GM12892 (cell line): Measurements from ENCODE around the gene GSTA1.

Experiments
- POLR2A ChIP-seq: IDR thresholded peaks from 2 replicates; pipeline ENCODE4 v1.6.1; 2011; ENCODE audit warnings: low read depth, low read length, control low read depth
- POLR2AphosphoS5 ChIP-seq: IDR thresholded peaks from 2 replicates; pipeline ENCODE4 v1.6.1; 2011; ENCODE audit warnings: low read depth, low read length, control low read depth
- TAF1 ChIP-seq: IDR thresholded peaks from 2 replicates; pipeline ENCODE4 v1.6.1; 2011; ENCODE audit warnings: low read depth, mild to moderate bottlenecking, control low read depth, low read length, borderline replicate concordance

DNA sequence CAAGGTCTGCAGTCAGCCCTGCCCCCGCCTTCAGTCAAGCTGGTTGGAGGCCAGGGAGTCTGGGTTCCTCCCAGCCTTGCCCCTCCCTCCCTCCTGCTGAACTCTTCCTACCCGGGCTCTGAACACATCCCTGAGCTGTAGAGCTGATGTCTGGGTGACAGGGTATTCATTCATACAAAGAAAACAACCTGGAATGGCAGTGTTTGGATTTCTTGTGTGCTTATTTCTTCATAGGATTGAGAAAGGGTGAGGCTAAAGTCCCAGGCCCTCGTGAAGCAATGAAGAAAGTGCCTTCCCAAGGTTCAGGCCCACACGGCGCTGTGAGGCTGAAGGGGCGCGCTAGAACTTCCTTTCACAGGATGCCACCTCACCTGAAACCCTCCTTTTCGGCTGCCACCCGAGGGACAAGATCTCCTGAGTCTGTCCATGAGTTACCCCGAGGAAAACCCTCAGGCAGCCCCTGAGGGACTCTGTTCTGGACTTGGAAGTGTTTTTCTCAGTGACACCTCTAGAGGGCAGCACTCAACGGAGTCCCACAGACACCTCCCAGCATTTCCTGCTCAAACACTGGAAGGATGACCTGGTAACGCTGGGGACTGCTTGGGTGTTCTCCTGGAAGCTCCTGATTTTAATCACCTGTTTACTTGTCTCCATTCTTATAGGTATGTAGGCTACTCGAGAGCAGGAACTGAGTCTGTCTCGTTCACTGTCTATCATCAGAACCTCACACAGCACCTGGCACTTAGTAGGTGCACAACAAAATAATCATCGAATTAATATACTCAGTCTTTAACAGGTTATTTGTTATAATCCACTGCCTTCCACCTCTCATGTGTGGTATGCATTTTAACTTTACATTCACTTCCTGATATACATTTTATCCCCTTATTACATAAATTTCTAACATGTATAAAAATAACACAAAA, 11.8 kb upstream of the GSTA1 start:
- TF ChIP-seq POLR2AphosphoS5 (no peak), POLR2A (no peak), TAF1 (no peak)
